Measurements from ENCODE around the gene TMEM182. TPM values are rescaled to one million over a fixed set of nuclear protein-coding genes. Genes with fewer than 3 reads are reported as not detected.
A peak's percentile ranks its signal among the peaks of the same experiment; 100 is the strongest.

Gene TMEM182
- total RNA-seq, 1 donor from 2014 or later = 5.8 TPM

- Mint-ChIP-seq H3K4me1 (ENCODE audit: low read depth, unreplicated experiment) (peaks cover 6% of the 10 kb centered on the region), H3K9me3 (ENCODE audit: unreplicated experiment) (peaks cover 3% of the 10 kb centered on the region), H3K36me3 (ENCODE audit: unreplicated experiment) (peaks cover 10% of the 10 kb centered on the region), H3K27ac (ENCODE audit: unreplicated experiment) (no peak overlapping the region), H3K27me3 (ENCODE audit: unreplicated experiment) (peaks cover 2% of the 10 kb centered on the region), H3K4me3 (ENCODE audit: unreplicated experiment) (peak overlapping the region; percentile 50)
- TF ChIP-seq CTCF (IDR thresholded peaks at IDR 0.05; ENCODE audit: partially characterized antibody, unreplicated experiment) = peak; percentile 25
- peak; percentile 95 for DNase-seq
These were observed 86.6 kb downstream of the TMEM182 start for GRCh38 chr2:102848366-102848839.

- H3K4me1 Mint-ChIP-seq (ENCODE audit: low read depth, unreplicated experiment) = peaks cover 6% of the 10 kb centered on the region
- DNase-seq = no peak
- H3K27ac Mint-ChIP-seq (ENCODE audit: unreplicated experiment) = no peak overlapping the region
- H3K36me3 Mint-ChIP-seq (ENCODE audit: unreplicated experiment) = peaks cover 26% of the 10 kb centered on the region
- no peak for TF ChIP-seq CTCF (IDR thresholded peaks at IDR 0.05; ENCODE audit: partially characterized antibody, unreplicated experiment)
- H3K9me3 Mint-ChIP-seq (ENCODE audit: unreplicated experiment) = peaks cover 5% of the 10 kb centered on the region
- no peak overlapping the region for H3K4me3 Mint-ChIP-seq (ENCODE audit: unreplicated experiment)
- H3K27me3 Mint-ChIP-seq (ENCODE audit: unreplicated experiment) = peaks cover 2% of the 10 kb centered on the region
These were observed 89.1 kb downstream of the TMEM182 start for GRCh38 chr2:102850888-102851287.

DNA sequence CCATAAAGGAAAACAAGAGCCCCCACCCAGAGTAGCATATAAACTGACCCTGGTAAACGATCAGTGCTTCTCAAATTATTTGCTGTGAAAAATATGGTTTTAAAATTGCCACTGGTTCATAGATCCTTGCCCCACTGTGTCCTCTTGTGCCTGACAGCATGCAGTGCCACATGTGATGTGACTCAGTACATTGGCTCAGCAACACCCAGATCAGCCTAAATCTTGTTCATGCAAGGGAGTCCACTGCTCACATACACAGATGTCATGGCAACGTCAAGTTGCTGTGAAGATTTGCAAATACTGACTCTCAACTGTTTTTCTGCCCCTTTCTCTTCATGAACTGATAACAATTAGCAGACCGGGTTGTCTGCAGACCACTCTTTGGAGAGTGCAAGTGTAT lies 91.0 kb downstream of the TMEM182 start:
- H3K27me3 Mint-ChIP-seq (ENCODE audit: unreplicated experiment) = peaks cover 2% of the 10 kb centered on the region
- no peak for TF ChIP-seq CTCF (IDR thresholded peaks at IDR 0.05; ENCODE audit: partially characterized antibody, unreplicated experiment)
- DNase-seq = no peak
- peaks cover 6% of the 10 kb centered on the region for H3K4me1 Mint-ChIP-seq (ENCODE audit: low read depth, unreplicated experiment)
- H3K9me3 Mint-ChIP-seq (ENCODE audit: unreplicated experiment) = peaks cover 5% of the 10 kb centered on the region
- H3K27ac Mint-ChIP-seq (ENCODE audit: unreplicated experiment) = no peak overlapping the region
- H3K4me3 Mint-ChIP-seq (ENCODE audit: unreplicated experiment) = no peak overlapping the region
- peaks cover 26% of the 10 kb centered on the region for H3K36me3 Mint-ChIP-seq (ENCODE audit: unreplicated experiment)

Other genes with a start within 250 kb of the TMEM182 start
- not detected for gene SLC9A2, start 142.5 kb upstream of the TMEM182 start, total RNA-seq (ENCODE audit: unreplicated experiment)

Measured in glutamatergic neuron (in vitro differentiated cells).